ENCODE results near the gene HRAS. TPM values are rescaled to one million over a fixed set of nuclear protein-coding genes. Genes with fewer than 3 reads are reported as not detected.

HRAS gene
- total RNA-seq, 5 donors from 2014 or later (not counting 1 experiment from before 2014, with no cell fraction given) = 27.6 to 53.4 (median 47.6) TPM

DNA sequence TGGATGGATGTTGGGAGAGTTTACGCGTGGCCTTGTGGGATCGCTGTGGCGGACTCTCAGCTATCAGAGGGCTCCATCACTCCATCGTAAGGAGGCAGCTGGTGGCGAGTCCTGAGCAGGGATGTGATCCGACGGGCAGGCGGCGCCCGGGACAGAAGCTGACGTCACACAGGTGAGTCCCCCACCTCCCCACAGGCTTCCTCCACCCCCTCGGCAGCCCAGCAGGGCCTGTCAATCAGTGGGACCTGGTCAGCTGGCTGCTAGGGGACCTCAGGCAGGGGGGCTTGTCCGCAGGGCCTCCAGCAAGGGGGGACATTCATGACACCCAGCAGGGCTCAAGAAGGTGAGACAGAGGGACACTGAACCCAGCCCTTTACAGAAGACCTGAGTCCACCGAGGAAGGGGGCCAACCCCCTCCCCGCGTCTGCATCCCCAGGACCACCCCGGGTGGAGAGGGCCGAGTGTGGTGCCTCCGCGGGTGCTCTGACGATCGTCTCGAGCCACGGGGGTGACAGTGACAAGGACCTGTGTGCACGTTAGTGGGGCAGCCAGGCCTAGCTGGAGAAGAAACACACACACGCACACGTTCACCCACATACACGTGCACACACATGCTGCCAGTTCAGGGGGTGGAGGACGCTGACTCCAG lies 7.1 kb downstream of the HRAS start:
- 90% methylated on average over 25 of the region's 30 CpGs for WGBS (ENCODE audit: insufficient coverage)
- Histone ChIP-seq H3K4me3 (ENCODE audit: control insufficient read depth in 1 of 2, extremely low read depth in 1 of 2, low read length in 1 of 2) (no peak overlapping the region), H3K4me1 (ENCODE audit: control insufficient read depth in 1 of 2, extremely low read depth in 1 of 2, insufficient read depth in 2 of 2, low read length in 2 of 2) (peaks cover 0 to 4% of the 10 kb centered on the region in 2 experiments), H3K27me3 (replicated peaks in 1 of 2; ENCODE audit: control insufficient read depth in 2 of 2, extremely low read depth in 1 of 2, insufficient read depth in 2 of 2, low read length in 1 of 2) (no peaks in the 10 kb centered on the region), H3K36me3 (ENCODE audit: control insufficient read depth in 2 of 2, extremely low read depth in 1 of 2, insufficient read depth in 1 of 2, low read length in 1 of 2) (peaks cover 7 to 19% of the 10 kb centered on the region in 2 donors), H3K9me3 (no peaks in the 10 kb centered on the region), H3K27ac (ENCODE audit: low read length) (no peak overlapping the region)
- Mint-ChIP-seq H3K27me3 (no peaks in the 10 kb centered on the region), H3K4me1 (peaks cover 0 to 2% (median 0%) of the 10 kb centered on the region in 3 donors), H3K4me3 (no peak overlapping the region), H3K27ac (no peak overlapping the region), H3K9me3 (no peaks in the 10 kb centered on the region), H3K36me3 (peaks cover 6% of the 10 kb centered on the region)
- ChIA-PET POLR2A (no interaction called here), CTCF (interaction anchor here in 1 of 2 donors (0.7 kb wide), 1 partner anchor 19 kb away, joined by 4 read pairs; no protein-coding TSS in a partner anchor)
- no peak for DNase-seq
- ATAC-seq (replicated peaks in 1 of 4) = no peak

GRCh38 chr11:526192-526591 lies 9.2 kb downstream of the HRAS start:
- Histone ChIP-seq H3K36me3 (ENCODE audit: control insufficient read depth in 2 of 2, extremely low read depth in 1 of 2, insufficient read depth in 1 of 2, low read length in 1 of 2) (peaks cover 2 to 3% of the 10 kb centered on the region in 2 donors), H3K9me3 (no peaks in the 10 kb centered on the region), H3K4me3 (ENCODE audit: control insufficient read depth in 1 of 2, extremely low read depth in 1 of 2, low read length in 1 of 2) (no peak overlapping the region), H3K27ac (ENCODE audit: low read length) (no peak overlapping the region), H3K4me1 (ENCODE audit: control insufficient read depth in 1 of 2, extremely low read depth in 1 of 2, insufficient read depth in 2 of 2, low read length in 2 of 2) (no peaks in the 10 kb centered on the region), H3K27me3 (replicated peaks in 1 of 2; ENCODE audit: control insufficient read depth in 2 of 2, extremely low read depth in 1 of 2, insufficient read depth in 2 of 2, low read length in 1 of 2) (no peaks in the 10 kb centered on the region)
- no peaks in the 10 kb centered on the region for H3K9me3 Mint-ChIP-seq
- ChIA-PET POLR2A (no interaction called here), CTCF (no interaction called here)
- H3K36me3 Mint-ChIP-seq = no peaks in the 10 kb centered on the region
- no peaks in the 10 kb centered on the region for H3K4me1 Mint-ChIP-seq
- WGBS (ENCODE audit: insufficient coverage) = 87% methylated on average over 16 of the region's 17 CpGs
- no peak overlapping the region for H3K27ac Mint-ChIP-seq
- no peak for ATAC-seq (replicated peaks in 1 of 4)
- no peak overlapping the region for H3K4me3 Mint-ChIP-seq
- DNase-seq = no peak
- no peaks in the 10 kb centered on the region for H3K27me3 Mint-ChIP-seq

GRCh38 chr11:521177-521688 lies 14.1 kb downstream of the HRAS start:
- H3K4me3 ChIP-seq (ENCODE audit: control insufficient read depth in 1 of 2, extremely low read depth in 1 of 2, low read length in 1 of 2) = no peak overlapping the region
- no peak overlapping the region for H3K27ac ChIP-seq (ENCODE audit: low read length)
- Mint-ChIP-seq H3K27me3 (no peaks in the 10 kb centered on the region), H3K9me3 (peaks cover 0 to 3% (median 0%) of the 10 kb centered on the region in 3 donors), H3K4me1 (peaks cover 4 to 7% (median 5%) of the 10 kb centered on the region in 3 donors), H3K4me3 (no peak overlapping the region), H3K27ac (no peak overlapping the region), H3K36me3 (no peaks in the 10 kb centered on the region)
- ChIA-PET CTCF (no interaction called here), POLR2A (interaction anchor here in 1 of 2 donors (0.5 kb wide), 1 partner anchor 191 kb away, joined by 5 read pairs; no protein-coding TSS in a partner anchor)
- ATAC-seq (replicated peaks in 1 of 4) = no peak
- 94% methylated on average over 5 of the region's 10 CpGs for WGBS (ENCODE audit: insufficient coverage)
- DNase-seq = no peak
- peaks cover 2 to 7% of the 10 kb centered on the region in 2 experiments for H3K4me1 ChIP-seq (ENCODE audit: control insufficient read depth in 1 of 2, extremely low read depth in 1 of 2, insufficient read depth in 2 of 2, low read length in 2 of 2)
- no peaks in the 10 kb centered on the region for H3K36me3 ChIP-seq (ENCODE audit: control insufficient read depth in 2 of 2, extremely low read depth in 1 of 2, insufficient read depth in 1 of 2, low read length in 1 of 2)
- H3K27me3 ChIP-seq (replicated peaks in 1 of 2; ENCODE audit: control insufficient read depth in 2 of 2, extremely low read depth in 1 of 2, insufficient read depth in 2 of 2, low read length in 1 of 2) = no peaks in the 10 kb centered on the region
- H3K9me3 ChIP-seq = no peaks in the 10 kb centered on the region

- ATAC-seq (replicated peaks in 1 of 4) = no peak
- Histone ChIP-seq H3K36me3 (ENCODE audit: control insufficient read depth in 2 of 2, extremely low read depth in 1 of 2, insufficient read depth in 1 of 2, low read length in 1 of 2) (no peaks in the 10 kb centered on the region), H3K4me1 (ENCODE audit: control insufficient read depth in 1 of 2, extremely low read depth in 1 of 2, insufficient read depth in 2 of 2, low read length in 2 of 2) (peaks cover 2 to 7% of the 10 kb centered on the region in 2 experiments), H3K9me3 (no peaks in the 10 kb centered on the region), H3K27me3 (replicated peaks in 1 of 2; ENCODE audit: control insufficient read depth in 2 of 2, extremely low read depth in 1 of 2, insufficient read depth in 2 of 2, low read length in 1 of 2) (no peaks in the 10 kb centered on the region), H3K27ac (ENCODE audit: low read length) (no peak overlapping the region), H3K4me3 (ENCODE audit: control insufficient read depth in 1 of 2, extremely low read depth in 1 of 2, low read length in 1 of 2) (no peak overlapping the region)
- no peak for DNase-seq
- no peaks in the 10 kb centered on the region for H3K27me3 Mint-ChIP-seq
- H3K9me3 Mint-ChIP-seq = peaks cover 0 to 3% (median 0%) of the 10 kb centered on the region in 3 donors
- H3K36me3 Mint-ChIP-seq = no peaks in the 10 kb centered on the region
- no peak overlapping the region for H3K4me3 Mint-ChIP-seq
- peaks cover 4 to 7% (median 5%) of the 10 kb centered on the region in 3 donors for H3K4me1 Mint-ChIP-seq
- H3K27ac Mint-ChIP-seq = no peak overlapping the region
- POLR2A ChIA-PET = no interaction called here
- 93% methylated on average over 35 of the region's 39 CpGs for WGBS (ENCODE audit: insufficient coverage)
- CTCF ChIA-PET = interaction anchor here in 1 of 2 donors (0.6 kb wide), 1 partner anchor 1447 kb away, joined by 3 read pairs; no protein-coding TSS in a partner anchor
Measured at GRCh38 chr11:520428-521176, 14.8 kb downstream of the HRAS start.

DNA sequence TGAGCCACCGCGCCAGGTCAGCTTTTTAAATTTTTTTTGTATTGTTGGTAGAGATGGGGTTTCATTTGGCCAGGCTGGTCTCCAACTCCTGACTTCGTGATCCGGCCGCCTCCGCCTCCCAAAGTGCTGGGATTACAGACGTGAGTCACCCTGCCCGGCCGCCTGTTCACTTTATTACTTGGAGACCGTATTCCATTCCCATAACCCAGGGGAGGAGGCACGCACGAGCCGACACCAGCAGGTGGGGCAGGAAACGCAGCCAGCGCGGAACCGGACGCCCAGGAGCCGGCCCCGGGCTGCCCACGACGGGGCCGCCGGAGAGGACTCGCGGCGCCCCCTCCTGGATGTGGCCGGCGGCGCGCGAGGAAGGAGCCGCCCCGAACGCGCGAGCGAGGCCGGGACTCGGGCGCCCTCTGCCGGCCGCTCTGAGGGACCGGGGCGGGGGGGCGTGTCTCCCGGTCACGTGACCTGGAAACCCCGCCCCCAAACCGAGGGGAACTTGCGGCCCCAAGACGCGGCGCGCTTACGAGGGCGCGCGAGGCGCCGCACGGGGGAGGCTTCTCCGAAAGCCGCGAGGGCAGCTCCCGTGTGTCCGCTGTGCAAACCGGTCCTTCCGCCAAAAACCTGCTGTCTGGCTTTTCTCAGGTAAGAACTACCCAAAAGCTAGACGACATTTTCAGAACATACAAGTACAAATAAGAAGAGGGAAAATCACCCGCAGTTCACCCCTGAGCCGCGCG lies 16.7 kb downstream of the HRAS start:
- Histone ChIP-seq H3K4me1 (ENCODE audit: control insufficient read depth in 1 of 2, extremely low read depth in 1 of 2, insufficient read depth in 2 of 2, low read length in 2 of 2) (peaks cover 2 to 7% of the 10 kb centered on the region in 2 experiments), H3K9me3 (no peaks in the 10 kb centered on the region), H3K4me3 (ENCODE audit: control insufficient read depth in 1 of 2, extremely low read depth in 1 of 2, low read length in 1 of 2) (peak overlapping the region; percentile 23 to 28), H3K27me3 (replicated peaks in 1 of 2; ENCODE audit: control insufficient read depth in 2 of 2, extremely low read depth in 1 of 2, insufficient read depth in 2 of 2, low read length in 1 of 2) (no peaks in the 10 kb centered on the region), H3K36me3 (ENCODE audit: control insufficient read depth in 2 of 2, extremely low read depth in 1 of 2, insufficient read depth in 1 of 2, low read length in 1 of 2) (no peaks in the 10 kb centered on the region), H3K27ac (ENCODE audit: low read length) (peak overlapping the region; percentile 44)
- 3% methylated on average over 64 of the region's 74 CpGs for WGBS (ENCODE audit: insufficient coverage)
- Mint-ChIP-seq H3K27ac (peak overlapping the region; percentile 84 to 89), H3K9me3 (peaks cover 0 to 3% (median 0%) of the 10 kb centered on the region in 3 donors), H3K27me3 (no peaks in the 10 kb centered on the region), H3K4me3 (peak overlapping the region; percentile 71 to 83 (median 76)), H3K36me3 (no peaks in the 10 kb centered on the region), H3K4me1 (peaks cover 4 to 7% (median 5%) of the 10 kb centered on the region in 3 donors)
- DNase-seq (peak; percentile 64 to 97 (median 85)), ATAC-seq (replicated peaks in 1 of 4) (peak; percentile 84 to 98 (median 94))
- CTCF ChIA-PET = interaction anchor here (0.6 to 2.0 kb wide), 6 partner anchors 10 to 937 kb away, joined by 3 to 10 read pairs (median 3); partner anchors contain the start of gene RNH1 (in 1 of the 2)
- POLR2A ChIA-PET = interaction anchor here in 1 of 2 donors (0.6 kb wide), 1 partner anchor 304 kb away, joined by 5 read pairs; no protein-coding TSS in a partner anchor
